ENCODE data around the gene CC2D2A.
A peak's percentile ranks its signal among the peaks of the same experiment; 100 is the strongest.

CC2D2A gene

GRCh38 chr4:15478724-15479088, 9.0 kb downstream of the CC2D2A start:
- Histone ChIP-seq H3K9me3 (ENCODE audit: severe bottlenecking) (no peaks in the 10 kb centered on the region), H3K4me1 (ENCODE audit: insufficient read depth, poor library complexity, severe bottlenecking) (no peaks in the 10 kb centered on the region), H3K27ac (ENCODE audit: poor library complexity, severe bottlenecking) (peak overlapping the region; percentile 40), H3K27me3 (ENCODE audit: insufficient read depth, poor library complexity, severe bottlenecking) (no peaks in the 10 kb centered on the region), H3K4me3 (ENCODE audit: severe bottlenecking) (peak overlapping the region; percentile 40), H3K36me3 (ENCODE audit: low read depth) (peaks cover 7% of the 10 kb centered on the region)
- ATAC-seq (ENCODE audit: low read depth) (no peak), DNase-seq (ENCODE audit: low spot score) (no peak)
- TF ChIP-seq CTCF (IDR thresholded peaks at IDR 0.05; ENCODE audit: poor library complexity, severe bottlenecking) = no peak

DNA sequence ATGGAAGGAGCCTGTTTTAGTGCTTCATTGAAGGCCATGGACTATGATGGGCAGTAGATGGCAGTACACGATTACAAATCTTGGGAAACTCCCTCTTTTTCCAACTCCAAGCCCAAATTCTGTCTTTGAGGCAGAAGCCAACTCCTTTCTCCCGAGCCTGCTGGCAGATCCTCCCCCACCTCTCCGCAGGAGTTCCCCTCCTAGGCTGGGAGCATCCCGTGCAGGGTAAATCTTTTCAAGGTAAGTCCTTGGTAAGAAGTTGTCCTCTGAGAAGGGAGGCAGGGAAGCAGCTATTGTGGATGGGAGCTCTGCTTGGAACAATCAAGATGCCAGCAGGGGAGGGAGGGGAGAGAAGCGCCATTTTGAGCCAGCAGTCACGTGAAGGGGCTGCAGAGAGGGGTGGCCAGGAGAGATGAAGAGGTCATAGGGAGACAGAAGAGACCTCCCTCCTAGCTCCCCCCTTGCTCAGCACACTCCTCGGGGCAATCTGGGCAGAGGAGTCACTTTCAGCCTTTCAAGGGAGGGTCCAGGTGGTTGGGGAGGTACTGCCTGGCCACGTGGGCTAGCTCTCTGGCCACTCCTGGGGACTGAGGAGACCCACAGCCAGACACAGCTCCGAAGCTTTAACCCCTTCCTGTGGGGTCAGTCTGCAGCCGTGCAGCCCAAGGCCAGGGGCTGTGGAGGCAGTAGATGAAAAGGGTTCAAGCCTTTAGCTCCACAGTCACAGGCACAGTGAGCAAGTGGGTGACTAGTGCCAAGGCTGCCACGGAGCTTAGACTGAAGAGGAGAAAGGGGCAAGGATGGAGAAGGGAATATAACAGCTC, 9.6 kb downstream of the CC2D2A start:
- no peaks in the 10 kb centered on the region for H3K9me3 ChIP-seq (ENCODE audit: severe bottlenecking)
- peak overlapping the region; percentile 40 for H3K4me3 ChIP-seq (ENCODE audit: severe bottlenecking)
- TF ChIP-seq CTCF (IDR thresholded peaks at IDR 0.05; ENCODE audit: poor library complexity, severe bottlenecking) = peak; percentile 81
- peak overlapping the region; percentile 40 for H3K27ac ChIP-seq (ENCODE audit: poor library complexity, severe bottlenecking)
- ATAC-seq (ENCODE audit: low read depth) (peak; percentile 86), DNase-seq (ENCODE audit: low spot score) (no peak)
- H3K36me3 ChIP-seq (ENCODE audit: low read depth) = peaks cover 7% of the 10 kb centered on the region
- no peaks in the 10 kb centered on the region for H3K4me1 ChIP-seq (ENCODE audit: insufficient read depth, poor library complexity, severe bottlenecking)
- no peaks in the 10 kb centered on the region for H3K27me3 ChIP-seq (ENCODE audit: insufficient read depth, poor library complexity, severe bottlenecking)

- DNase-seq (ENCODE audit: low spot score) (no peak), ATAC-seq (ENCODE audit: low read depth) (no peak)
- Histone ChIP-seq H3K9me3 (ENCODE audit: severe bottlenecking) (no peaks in the 10 kb centered on the region), H3K27ac (ENCODE audit: poor library complexity, severe bottlenecking) (peak overlapping the region; percentile 40), H3K4me3 (ENCODE audit: severe bottlenecking) (peak overlapping the region; percentile 40), H3K27me3 (ENCODE audit: insufficient read depth, poor library complexity, severe bottlenecking) (no peaks in the 10 kb centered on the region), H3K4me1 (ENCODE audit: insufficient read depth, poor library complexity, severe bottlenecking) (no peaks in the 10 kb centered on the region), H3K36me3 (ENCODE audit: low read depth) (peaks cover 7% of the 10 kb centered on the region)
- TF ChIP-seq CTCF (IDR thresholded peaks at IDR 0.05; ENCODE audit: poor library complexity, severe bottlenecking) = no peak
These were observed 10.2 kb downstream of the CC2D2A start for GRCh38 chr4:15479913-15480185.

GRCh38 chr4:15481961-15482745, 12.5 kb downstream of the CC2D2A start:
- TF ChIP-seq CTCF (IDR thresholded peaks at IDR 0.05; ENCODE audit: poor library complexity, severe bottlenecking) = no peak
- H3K4me1 ChIP-seq (ENCODE audit: insufficient read depth, poor library complexity, severe bottlenecking) = no peaks in the 10 kb centered on the region
- H3K27me3 ChIP-seq (ENCODE audit: insufficient read depth, poor library complexity, severe bottlenecking) = no peaks in the 10 kb centered on the region
- no peaks in the 10 kb centered on the region for H3K9me3 ChIP-seq (ENCODE audit: severe bottlenecking)
- no peak overlapping the region for H3K4me3 ChIP-seq (ENCODE audit: severe bottlenecking)
- no peak overlapping the region for H3K27ac ChIP-seq (ENCODE audit: poor library complexity, severe bottlenecking)
- ATAC-seq (ENCODE audit: low read depth) (no peak), DNase-seq (ENCODE audit: low spot score) (no peak)
- H3K36me3 ChIP-seq (ENCODE audit: low read depth) = peaks cover 7% of the 10 kb centered on the region

GRCh38 chr4:15482842-15483241, 13.2 kb downstream of the CC2D2A start:
- peaks cover under 1% of the 10 kb centered on the region for H3K9me3 ChIP-seq (ENCODE audit: severe bottlenecking)
- peaks cover 7% of the 10 kb centered on the region for H3K36me3 ChIP-seq (ENCODE audit: low read depth)
- no peak for ATAC-seq (ENCODE audit: low read depth)
- no peaks in the 10 kb centered on the region for H3K4me1 ChIP-seq (ENCODE audit: insufficient read depth, poor library complexity, severe bottlenecking)
- TF ChIP-seq CTCF (IDR thresholded peaks at IDR 0.05; ENCODE audit: poor library complexity, severe bottlenecking) = no peak
- H3K4me3 ChIP-seq (ENCODE audit: severe bottlenecking) = no peak overlapping the region
- no peaks in the 10 kb centered on the region for H3K27me3 ChIP-seq (ENCODE audit: insufficient read depth, poor library complexity, severe bottlenecking)
- no peak for DNase-seq (ENCODE audit: low spot score)
- H3K27ac ChIP-seq (ENCODE audit: poor library complexity, severe bottlenecking) = no peak overlapping the region

All from RWPE2 (cell line).